GM13976 (cell line): ENCODE results near the gene RAD17.

Experiments used
- DNase-seq: peaks from one replicate; pipeline ENCODE4 v3.0.0; 2012; ENCODE audit warnings: low spot score
- in situ Hi-C: fragments of 300-500 bp; cut with MboI; formaldehyde crosslinking; loops from one replicate; pipeline ENCODE4 v1.12.0; 2022; ENCODE audit warnings: low sequenced_read_pairs, mixed read lengths, inconsistent platforms; ENCODE audit not compliant: unreplicated experiment
- TF ChIP-seq, protein P1 (sequence below): IDR thresholded peaks from 2 replicates; pipeline ENCODE4 v1.5.1; 2012; ENCODE audit warnings: borderline replicate concordance, mild to moderate bottlenecking; ENCODE audit not compliant: insufficient read depth; ENCODE audit errors: extremely low read depth, missing control alignments, control extremely low read depth

The RAD17 gene

DNA sequence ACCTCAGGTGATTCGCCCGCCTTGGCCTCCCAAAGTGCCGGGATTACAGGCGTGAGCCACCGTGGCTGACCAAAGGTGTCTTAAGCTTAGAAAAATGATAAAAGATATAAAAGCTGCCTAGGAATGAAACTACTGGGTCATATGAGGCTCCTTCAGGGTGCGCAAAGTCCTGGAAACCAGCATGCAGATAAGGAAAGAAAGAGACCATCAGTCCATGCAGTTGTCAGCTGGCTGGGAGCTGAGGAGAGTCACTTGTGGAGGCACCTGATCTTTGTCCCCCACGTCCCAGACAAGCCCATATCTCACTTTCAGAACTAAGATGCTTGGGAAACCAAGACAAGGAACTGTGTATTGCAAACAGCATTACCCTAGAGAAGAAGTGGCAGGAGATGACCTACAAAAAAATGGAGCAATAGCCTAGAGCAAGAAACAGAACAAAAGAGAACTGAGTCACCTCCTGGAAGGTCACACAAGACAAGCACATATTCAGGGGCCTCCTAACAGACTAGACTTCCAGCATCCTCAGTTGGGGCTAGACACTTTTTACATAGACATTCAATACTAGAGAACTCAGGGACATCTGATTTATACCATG is 34.2 kb upstream of the RAD17 start:
- DNase-seq = no peak
- TF ChIP-seq, protein P1, sequence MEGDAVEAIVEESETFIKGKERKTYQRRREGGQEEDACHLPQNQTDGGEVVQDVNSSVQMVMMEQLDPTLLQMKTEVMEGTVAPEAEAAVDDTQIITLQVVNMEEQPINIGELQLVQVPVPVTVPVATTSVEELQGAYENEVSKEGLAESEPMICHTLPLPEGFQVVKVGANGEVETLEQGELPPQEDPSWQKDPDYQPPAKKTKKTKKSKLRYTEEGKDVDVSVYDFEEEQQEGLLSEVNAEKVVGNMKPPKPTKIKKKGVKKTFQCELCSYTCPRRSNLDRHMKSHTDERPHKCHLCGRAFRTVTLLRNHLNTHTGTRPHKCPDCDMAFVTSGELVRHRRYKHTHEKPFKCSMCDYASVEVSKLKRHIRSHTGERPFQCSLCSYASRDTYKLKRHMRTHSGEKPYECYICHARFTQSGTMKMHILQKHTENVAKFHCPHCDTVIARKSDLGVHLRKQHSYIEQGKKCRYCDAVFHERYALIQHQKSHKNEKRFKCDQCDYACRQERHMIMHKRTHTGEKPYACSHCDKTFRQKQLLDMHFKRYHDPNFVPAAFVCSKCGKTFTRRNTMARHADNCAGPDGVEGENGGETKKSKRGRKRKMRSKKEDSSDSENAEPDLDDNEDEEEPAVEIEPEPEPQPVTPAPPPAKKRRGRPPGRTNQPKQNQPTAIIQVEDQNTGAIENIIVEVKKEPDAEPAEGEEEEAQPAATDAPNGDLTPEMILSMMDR = no peak
- in situ Hi-C loops = no loop called here

DNA sequence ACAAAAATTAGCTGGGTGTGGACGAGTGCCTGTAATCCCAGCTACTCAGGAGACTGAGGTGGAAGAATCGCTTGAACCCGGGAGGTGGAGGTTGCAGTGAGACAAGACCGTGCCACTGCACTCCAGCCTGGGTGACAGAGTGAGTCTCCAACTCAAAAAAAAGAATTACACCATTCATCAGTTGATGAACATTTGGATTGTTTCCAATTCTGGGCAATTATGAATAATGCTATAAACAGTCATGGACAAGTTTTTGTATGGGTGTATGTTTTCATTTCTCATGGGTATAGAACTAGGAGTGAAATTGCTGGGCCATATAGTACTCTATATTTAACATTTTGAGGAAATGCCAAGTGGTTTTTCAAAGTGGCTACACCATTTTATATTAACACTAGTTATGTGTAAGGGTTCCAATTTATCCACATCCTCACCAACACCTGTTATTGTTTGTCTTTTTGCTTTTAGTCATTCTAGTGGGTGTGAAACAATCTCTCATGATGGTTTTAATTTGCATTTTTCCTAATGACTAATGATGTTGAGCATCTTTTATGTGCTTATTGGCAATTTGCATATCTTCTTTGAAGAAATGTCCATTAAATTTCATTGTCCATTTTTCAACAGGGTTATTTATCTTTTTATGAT is 28.0 kb upstream of the RAD17 start:
- in situ Hi-C loops = no loop called here
- TF ChIP-seq, protein P1 = no peak
- no peak for DNase-seq

DNA sequence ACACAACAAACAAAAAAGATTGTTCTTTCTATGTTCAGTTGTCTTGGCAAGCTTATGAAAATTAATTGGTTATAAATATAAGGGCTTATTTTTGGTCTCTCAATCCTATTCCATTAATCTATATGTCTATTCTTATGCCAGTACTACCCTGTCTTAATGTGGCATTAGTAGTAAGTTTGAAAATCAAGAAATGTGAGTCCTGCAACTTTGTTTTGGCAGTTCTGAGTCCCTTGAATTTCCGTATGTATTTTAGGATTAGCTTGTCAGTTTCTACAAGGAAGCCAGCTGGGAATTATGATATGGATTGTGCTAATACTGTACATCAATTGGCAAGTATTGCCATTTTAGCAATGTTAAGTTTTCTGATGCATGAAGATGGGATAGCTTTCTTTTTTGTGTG is 26.5 kb upstream of the RAD17 start:
- DNase-seq = no peak
- in situ Hi-C loops = no loop called here

DNA sequence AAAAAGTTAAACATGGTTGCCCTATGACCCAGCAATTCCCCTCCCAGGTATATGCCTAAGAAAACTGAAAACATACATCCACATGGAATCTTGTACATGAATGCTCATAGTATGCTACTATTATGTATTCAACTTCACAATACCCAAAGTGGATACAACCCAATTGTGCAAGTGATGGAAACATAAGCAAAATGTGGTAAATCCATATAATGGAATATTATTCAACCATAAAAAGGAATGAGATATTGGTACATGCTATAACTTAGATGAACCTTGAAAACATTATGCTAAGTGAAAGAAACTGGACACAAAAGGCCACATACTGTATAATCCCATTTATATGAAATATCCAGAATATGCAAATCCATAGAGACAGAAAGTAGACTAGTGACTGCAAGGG is 19.0 kb upstream of the RAD17 start:
- TF ChIP-seq, protein P1 = no peak
- in situ Hi-C loops = loop anchor here (25.0 kb wide), 1 partner anchor 263 kb away; the partner anchor contains the start of gene SLC30A5
- no peak for DNase-seq

More for the DNA sequence above, 26.5 kb upstream of the RAD17 start:
- TF ChIP-seq, protein P1 = no peak

DNA sequence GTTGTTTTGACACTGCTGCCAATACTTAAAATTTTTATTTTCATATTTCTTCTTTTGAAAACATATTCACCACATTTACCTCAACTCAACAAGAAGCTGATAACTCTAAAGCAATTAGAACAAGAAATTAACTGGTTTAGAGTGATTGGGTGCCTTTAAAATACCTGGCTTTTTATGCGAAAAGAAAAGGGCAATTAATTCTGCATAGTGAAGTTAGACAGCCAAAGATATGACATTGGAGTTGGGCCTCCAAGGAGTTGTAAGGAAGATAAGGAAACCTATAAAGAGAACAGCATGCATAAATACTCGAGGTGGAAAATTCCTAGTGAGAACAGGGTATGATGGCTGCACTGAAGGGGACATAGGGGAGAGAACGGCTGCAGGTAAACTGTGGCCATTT is 9.9 kb upstream of the RAD17 start:
- in situ Hi-C loops = loop anchor here (25.0 kb wide), 1 partner anchor 272 kb away; the partner anchor contains the start of gene SLC30A5
- no peak for DNase-seq
- TF ChIP-seq, protein P1 = no peak

DNA sequence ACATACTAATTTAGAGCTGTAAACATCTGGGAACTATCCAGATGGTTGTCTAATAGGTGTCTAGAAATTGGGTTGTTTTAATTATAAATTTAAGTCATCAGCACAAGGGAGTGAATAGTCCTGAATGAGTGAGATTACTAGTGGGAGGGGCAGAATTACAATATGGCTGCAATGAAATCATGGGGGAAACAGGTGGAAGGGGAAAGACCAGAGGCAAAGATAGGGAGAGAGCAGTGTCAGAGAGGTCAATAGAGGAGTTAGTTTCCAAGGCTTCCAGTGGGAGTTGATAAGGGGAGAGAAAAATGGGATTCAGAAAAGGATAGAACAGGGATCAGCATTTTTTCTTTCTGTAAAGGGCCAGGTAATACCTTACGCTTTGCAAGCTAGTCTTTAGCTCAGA is 9.2 kb upstream of the RAD17 start:
- in situ Hi-C loops = loop anchor here (25.0 kb wide), 1 partner anchor 273 kb away; the partner anchor contains the start of gene SLC30A5
- TF ChIP-seq, protein P1 = no peak
- DNase-seq = no peak
